GM12875 (cell line): ENCODE measurements around the gene TMEM147.

Experiments used
- H3K4me3 ChIP-seq: one replicate; pipeline ENCODE4 v1.5.1; 2011; ENCODE audit warnings: low read depth, low read length, control low read depth
- TF ChIP-seq, protein P1 (sequence below): IDR thresholded peaks from 2 replicates; pipeline ENCODE4 v1.5.1; 2011; ENCODE audit warnings: low read depth, mild to moderate bottlenecking, control low read depth, inconsistent platforms, low read length, moderate library complexity, borderline replicate concordance; ENCODE audit not compliant: insufficient read depth

The TMEM147 gene

DNA sequence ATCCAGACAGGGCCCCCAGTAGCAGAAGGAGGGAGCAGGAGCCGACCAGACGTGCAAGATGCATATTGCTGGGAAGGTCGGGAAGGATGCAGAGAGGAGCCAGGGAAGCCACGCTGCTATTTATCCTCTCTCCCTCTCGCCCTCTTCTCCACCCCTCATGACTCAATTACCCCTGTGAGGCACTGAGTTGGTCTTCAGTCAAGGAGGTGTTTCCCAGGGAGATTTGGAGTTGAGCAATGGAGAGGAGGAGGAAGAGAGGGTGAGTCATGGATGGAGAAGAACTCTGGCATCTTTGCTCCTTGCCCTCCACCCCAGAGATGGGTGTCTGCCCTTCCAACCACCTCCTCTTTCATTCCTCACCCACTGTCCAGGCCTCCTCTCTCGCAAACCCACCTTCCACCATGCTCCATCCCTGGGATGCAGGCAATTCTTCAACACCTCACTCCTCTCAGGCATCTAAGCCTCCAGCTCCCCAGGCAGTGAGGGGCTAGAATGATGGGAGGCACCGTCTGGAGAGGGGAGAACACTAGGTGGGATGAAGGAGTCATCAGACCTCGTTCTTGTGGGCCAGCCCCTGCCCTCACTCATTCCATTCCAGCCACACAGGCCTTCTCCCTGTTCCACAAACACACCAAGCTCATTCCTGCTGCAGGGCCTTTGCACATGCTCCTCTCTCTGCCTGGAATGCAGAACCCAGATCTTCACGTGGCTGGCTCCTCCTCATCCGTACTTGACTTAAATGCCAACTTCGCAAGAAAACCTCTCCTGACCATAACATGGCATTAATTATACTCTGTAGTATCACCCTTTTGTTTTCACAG, 17.0 kb upstream of the TMEM147 start, which contains the start of gene SBSN:
SBSN (minus strand) TSS at position 94 of the 821 bp plus-strand sequence; CDS start at position 64, 30 bp downstream.
- H3K4me3 ChIP-seq: no peak within 1 kb of the TSS
- TF ChIP-seq, protein P1, sequence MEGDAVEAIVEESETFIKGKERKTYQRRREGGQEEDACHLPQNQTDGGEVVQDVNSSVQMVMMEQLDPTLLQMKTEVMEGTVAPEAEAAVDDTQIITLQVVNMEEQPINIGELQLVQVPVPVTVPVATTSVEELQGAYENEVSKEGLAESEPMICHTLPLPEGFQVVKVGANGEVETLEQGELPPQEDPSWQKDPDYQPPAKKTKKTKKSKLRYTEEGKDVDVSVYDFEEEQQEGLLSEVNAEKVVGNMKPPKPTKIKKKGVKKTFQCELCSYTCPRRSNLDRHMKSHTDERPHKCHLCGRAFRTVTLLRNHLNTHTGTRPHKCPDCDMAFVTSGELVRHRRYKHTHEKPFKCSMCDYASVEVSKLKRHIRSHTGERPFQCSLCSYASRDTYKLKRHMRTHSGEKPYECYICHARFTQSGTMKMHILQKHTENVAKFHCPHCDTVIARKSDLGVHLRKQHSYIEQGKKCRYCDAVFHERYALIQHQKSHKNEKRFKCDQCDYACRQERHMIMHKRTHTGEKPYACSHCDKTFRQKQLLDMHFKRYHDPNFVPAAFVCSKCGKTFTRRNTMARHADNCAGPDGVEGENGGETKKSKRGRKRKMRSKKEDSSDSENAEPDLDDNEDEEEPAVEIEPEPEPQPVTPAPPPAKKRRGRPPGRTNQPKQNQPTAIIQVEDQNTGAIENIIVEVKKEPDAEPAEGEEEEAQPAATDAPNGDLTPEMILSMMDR: no peak

DNA sequence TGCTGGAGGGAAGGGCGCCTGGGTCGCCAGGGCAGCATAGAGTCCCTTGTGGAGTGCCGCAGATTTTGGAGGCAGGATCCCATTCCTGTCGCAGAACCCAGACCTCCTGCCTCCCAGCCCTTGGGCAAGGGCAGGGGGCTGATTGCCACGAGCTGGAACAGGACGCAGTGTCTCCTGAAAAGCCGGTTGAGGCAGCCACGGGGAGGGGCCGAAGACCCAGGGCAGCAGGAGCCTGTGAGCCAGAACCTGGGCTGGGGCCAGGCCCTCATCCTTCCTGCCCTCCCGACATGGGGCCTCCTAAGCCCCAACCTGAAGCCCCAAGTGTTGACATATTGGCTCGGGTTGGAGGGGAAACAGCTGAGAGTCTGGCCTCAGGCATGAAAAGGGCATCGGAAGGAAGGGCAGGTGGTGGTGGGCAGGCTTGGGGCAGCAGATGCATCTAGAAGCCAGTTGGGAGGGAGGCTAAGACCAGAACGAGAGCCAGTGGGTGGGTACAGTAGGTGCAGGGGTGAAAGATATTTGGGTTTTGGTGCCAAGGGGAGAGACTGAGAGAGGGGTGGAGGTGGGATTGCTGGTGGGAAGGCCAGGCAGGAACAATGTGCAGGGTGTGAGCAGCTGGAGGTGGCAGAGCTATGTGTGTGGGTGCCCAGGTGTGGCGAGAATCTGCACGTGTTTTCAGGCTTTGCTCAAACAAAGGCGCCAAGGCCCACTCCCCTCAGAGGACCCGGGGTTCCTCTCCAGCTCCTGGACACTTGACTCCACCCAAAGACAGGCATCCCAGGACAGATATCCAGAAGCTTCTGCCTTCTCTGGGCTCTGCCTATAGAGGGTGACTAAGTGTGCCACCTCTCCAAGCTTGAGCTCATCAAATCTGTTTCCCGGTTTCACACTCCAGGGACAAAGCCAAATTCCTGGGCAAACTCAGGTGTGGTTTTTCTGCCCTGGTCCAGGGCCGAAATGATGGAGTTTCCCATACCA, 15.9 kb upstream of the TMEM147 start:
- no peak overlapping the region for H3K4me3 ChIP-seq
- TF ChIP-seq, protein P1: no peak

DNA sequence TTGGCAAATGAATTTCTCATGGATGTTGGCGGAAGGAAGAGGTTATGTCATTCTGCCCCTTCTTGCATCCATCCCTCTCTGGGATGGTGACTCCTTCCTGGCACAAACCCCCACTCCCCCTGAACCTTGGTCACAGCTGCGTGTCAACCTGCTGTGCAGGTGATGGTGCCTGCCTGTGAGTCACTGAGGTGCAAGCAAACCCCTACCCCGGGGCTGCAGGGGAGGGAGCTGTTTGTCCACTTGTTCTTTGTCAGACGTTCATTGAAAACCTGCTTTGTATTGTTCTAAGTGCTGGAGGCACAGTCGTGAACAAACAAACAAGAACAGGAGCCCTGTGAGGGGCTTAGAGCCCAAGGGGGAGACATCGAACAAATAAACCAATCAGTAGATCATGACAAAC, 14.1 kb upstream of the TMEM147 start:
- no peak overlapping the region for H3K4me3 ChIP-seq
- TF ChIP-seq, protein P1: no peak

DNA sequence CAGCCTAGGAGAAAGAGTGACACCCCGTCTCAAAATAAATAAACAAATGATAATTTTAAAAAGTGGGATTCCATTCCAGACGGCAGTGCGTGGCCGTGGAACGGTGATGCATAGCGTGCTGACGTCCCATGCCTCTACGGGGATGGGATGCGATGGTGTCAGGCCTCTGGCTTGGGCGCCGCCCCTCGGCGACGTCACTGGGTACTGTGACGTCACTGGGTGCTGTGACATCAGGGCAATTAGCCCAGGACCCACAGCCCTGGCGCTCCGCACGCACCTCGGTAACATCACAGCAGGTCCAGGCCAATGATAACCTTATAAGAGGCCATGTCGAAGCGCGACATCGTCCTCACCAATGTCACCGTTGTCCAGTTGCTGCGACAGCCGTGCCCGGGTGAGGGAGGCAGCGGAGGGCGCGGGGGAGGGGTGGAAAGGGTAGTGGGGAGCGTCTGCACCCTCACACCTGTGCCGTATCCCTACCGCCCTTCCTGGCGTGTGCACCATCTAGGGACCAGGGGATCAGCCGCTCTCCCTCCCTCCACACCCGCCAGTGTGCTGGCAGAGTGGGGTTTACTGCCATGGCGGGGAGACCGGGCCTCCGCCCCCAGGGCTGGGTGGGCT, 12.1 kb upstream of the TMEM147 start, which contains the start of gene GAPDHS:
GAPDHS (plus strand) TSS at position 256 of the 621 bp plus-strand sequence; CDS start at position 328, 72 bp downstream.
- H3K4me3 ChIP-seq: no peak within 1 kb of the TSS
- TF ChIP-seq, protein P1: no peak

DNA sequence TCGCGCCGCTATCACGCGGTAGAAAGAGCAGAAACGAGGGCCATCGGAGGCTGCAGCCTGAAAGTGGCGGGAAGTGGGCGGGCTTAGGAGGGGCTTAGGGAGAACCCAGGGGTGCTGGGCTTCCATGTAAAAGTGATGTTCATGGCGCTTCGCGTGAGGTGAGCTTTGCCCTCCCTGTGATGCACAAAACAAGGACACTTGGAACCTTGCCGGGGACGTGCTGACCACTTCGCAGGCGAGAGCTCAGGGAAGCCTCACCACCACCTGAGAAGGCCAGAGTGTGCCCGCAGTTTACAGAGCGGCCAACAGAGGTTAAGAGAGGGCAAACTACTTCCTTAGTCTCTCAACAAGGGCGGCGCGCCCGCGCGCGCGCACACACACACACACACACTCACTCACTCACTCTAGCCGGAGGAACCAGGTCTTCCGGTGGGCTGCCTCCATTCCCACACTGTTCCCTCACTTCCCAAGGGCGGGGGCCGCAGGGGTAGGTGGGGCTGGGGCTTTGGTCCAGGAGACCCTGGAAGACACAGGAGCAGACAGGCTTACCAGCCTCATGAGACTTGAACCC, 11.5 kb upstream of the TMEM147 start:
- TF ChIP-seq, protein P1: no peak
- H3K4me3 ChIP-seq: no peak overlapping the region

DNA sequence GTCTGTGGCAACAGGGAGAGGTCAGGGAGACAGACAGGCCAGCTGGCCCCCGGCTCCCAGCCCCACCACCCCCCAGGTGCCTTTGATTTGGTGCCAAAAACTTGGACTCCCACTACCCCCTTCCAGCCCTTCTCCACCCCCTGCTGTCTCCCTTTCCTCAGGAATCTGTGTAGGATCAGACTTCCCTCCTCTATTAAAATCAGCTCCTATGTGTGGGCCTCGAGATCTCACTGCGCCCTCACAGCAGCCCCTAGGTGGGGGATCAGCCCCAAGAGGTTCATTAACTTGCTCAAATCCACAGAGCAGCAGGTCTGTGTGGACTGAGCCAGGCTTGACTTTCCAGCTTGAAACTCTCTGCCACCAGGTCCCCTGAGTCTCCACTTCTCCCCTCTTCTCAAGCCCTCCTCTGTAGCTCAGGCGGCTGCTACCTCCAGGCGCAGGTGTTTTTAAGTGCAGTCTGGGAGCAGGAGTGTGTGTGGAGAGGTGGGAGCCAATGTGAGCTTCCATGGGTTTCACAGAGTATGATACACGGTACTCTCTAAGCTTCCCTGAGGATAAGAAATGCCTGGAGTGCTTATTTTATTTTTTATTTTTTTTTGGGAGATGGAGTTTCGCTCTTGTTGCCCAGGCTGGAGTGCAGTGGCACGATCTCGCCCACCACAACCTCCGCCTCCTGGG, 10.5 kb upstream of the TMEM147 start:
- no peak overlapping the region for H3K4me3 ChIP-seq
- TF ChIP-seq, protein P1: no peak
